HepG2 (cell line): ENCODE measurements around the gene POU6F2. TPM values are rescaled to one million over a fixed set of nuclear protein-coding genes. Genes with fewer than 3 reads are reported as not detected.
A peak's percentile ranks its signal among the peaks of the same experiment; 100 is the strongest.

Experiments used
- HMG20A ChIP-seq: IDR thresholded peaks from 2 replicates; pipeline ENCODE4 v1.6.1; 2016; ENCODE audit warnings: borderline replicate concordance
- HOMEZ ChIP-seq: IDR thresholded peaks from 2 replicates; pipeline ENCODE4 v1.6.1; 2016; ENCODE audit warnings: low read depth
- KDM3A ChIP-seq: IDR thresholded peaks from 2 replicates; pipeline ENCODE4 v1.6.1; 2018; ENCODE audit warnings: low read depth, missing compliant biosample characterization
- LCORL ChIP-seq, 2 experiments: fragments of 450-650 bp in 1 of 2; sonication (generic) in 1 of 2; formaldehyde crosslinking in 1 of 2; IDR thresholded peaks; 2 replicates each; pipeline versions ENCODE4 v1.5.0 to v1.6.1; 2017 to 2020; ENCODE audit warnings: antibody characterized with exemption in 1 of 2, missing genetic modification reagents in 1 of 2
- MED8 ChIP-seq: sonication (generic); formaldehyde crosslinking; IDR thresholded peaks from 2 replicates; pipeline ENCODE4 v1.8.1; 2023; ENCODE audit warnings: mild to moderate bottlenecking, missing genetic modification reagents; ENCODE audit not compliant: insufficient replicate concordance
- NR2C2 ChIP-seq: sonication (generic); formaldehyde crosslinking; IDR thresholded peaks from 2 replicates; pipeline ENCODE4 v1.4.0; 2020; ENCODE audit warnings: missing genetic modification reagents, mild to moderate bottlenecking, moderate library complexity, borderline replicate concordance
- NR2F1 ChIP-seq, 2 experiments: fragments of 450-650 bp in 1 of 2; formaldehyde crosslinking in 1 of 2; IDR thresholded peaks; 2 replicates each; pipeline versions ENCODE4 v1.5.0 to v1.6.1; 2016 to 2020; ENCODE audit warnings: mild to moderate bottlenecking in 1 of 2, missing compliant biosample characterization in 1 of 2, missing genetic modification reagents in 1 of 2, moderate library complexity in 1 of 2
- POGZ ChIP-seq: sonication (generic); formaldehyde crosslinking; IDR thresholded peaks from 2 replicates; pipeline ENCODE4 v1.4.0; 2020; ENCODE audit warnings: mild to moderate bottlenecking, missing genetic modification reagents
- REXO4 ChIP-seq: sonication (generic); formaldehyde crosslinking; IDR thresholded peaks from 2 replicates; pipeline ENCODE4 v1.8.0; 2022; ENCODE audit warnings: missing genetic modification reagents, mild to moderate bottlenecking, borderline replicate concordance
- RXRB ChIP-seq: IDR thresholded peaks from 2 replicates; pipeline ENCODE4 v1.6.1; 2016; ENCODE audit warnings: borderline replicate concordance, missing genetic modification reagents, missing compliant biosample characterization
- SOX6 ChIP-seq, 2 experiments: fragments of 450-650 bp in 1 of 2; sonication (generic) in 1 of 2; formaldehyde crosslinking in 1 of 2; IDR thresholded peaks; 2 replicates each; pipeline versions ENCODE4 v1.4.0 to v1.6.1; 2017 to 2020; ENCODE audit warnings: antibody characterized with exemption in 1 of 2, mild to moderate bottlenecking in 1 of 2, missing genetic modification reagents in 1 of 2
- XRCC5 ChIP-seq: fragments of 200-400 bp; formaldehyde crosslinking; optimal IDR thresholded peaks from 2 replicates; pipeline ENCODE3; 2017; ENCODE audit warnings: mild to moderate bottlenecking, low read length
- ZBTB49 ChIP-seq: sonication (generic); formaldehyde crosslinking; IDR thresholded peaks from 2 replicates; pipeline ENCODE4 v1.4.0; 2020; ENCODE audit warnings: missing genetic modification reagents, borderline replicate concordance
- ZNF564 ChIP-seq: sonication (generic); formaldehyde crosslinking; IDR thresholded peaks from 2 replicates; pipeline ENCODE4 v1.8.1; 2023; ENCODE audit warnings: mild to moderate bottlenecking, missing genetic modification reagents
- ZSCAN12 ChIP-seq: sonication (generic); formaldehyde crosslinking; IDR thresholded peaks from 2 replicates; pipeline ENCODE4 v1.9.0; 2021; ENCODE audit warnings: mild to moderate bottlenecking, missing genetic modification reagents
- polyA plus RNA-seq, 8 experiments: library from polyadenylated mRNA; depleted of rRNA in 3 of 8; stranded (reverse) in 7 of 8; unstranded in 1 of 8; fragments of >200 nt; fragmentation: Illumina TruSeq in 4 of 8; extraction: Trizol in 4 of 8; gene quantifications; 2 replicates each; pipeline versions ENCODE4 v1.2.1 to v1.2.3, GENCODE V29; 2011 to 2016; ENCODE audit warnings: low read depth in 4 of 8, missing spikeins in 1 of 8, mixed read lengths in 1 of 8; ENCODE audit not compliant: insufficient read depth in 1 of 8
- total RNA-seq, 5 experiments: library from RNA; depleted of rRNA; stranded (reverse); fragments of >200 nt; fragmentation: Illumina TruSeq; extraction: Trizol; gene quantifications; 2 replicates each; pipeline ENCODE4 v1.2.3, GENCODE V29; 2016; ENCODE audit warnings: low read depth in 1 of 5
- TF ChIP-seq, protein P1 (sequence below): sonication (generic); formaldehyde crosslinking; IDR thresholded peaks from 2 replicates; pipeline ENCODE4 v1.4.0; 2020; ENCODE audit warnings: missing genetic modification reagents
- TF ChIP-seq, protein P2 (sequence below): sonication (generic); formaldehyde crosslinking; IDR thresholded peaks from 2 replicates; pipeline ENCODE4 v1.8.0; 2022; ENCODE audit warnings: mild to moderate bottlenecking, missing genetic modification reagents, moderate library complexity
- TF ChIP-seq, protein P3 (sequence below): sonication (generic); formaldehyde crosslinking; IDR thresholded peaks from 2 replicates; pipeline ENCODE4 v1.4.0; 2020; ENCODE audit warnings: mild to moderate bottlenecking, missing genetic modification reagents

The POU6F2 gene
- total and polyA plus RNA-seq, 2 of the 13 experiments (the other 11 are each of a cell fraction or from before 2014, with no cell fraction given) = not detected

- TF ChIP-seq NR2F1 (CRISPR knock-in tag; IDR thresholded peaks at IDR 0.05) (peak; percentile 88 to 92), SOX6 (IDR thresholded peaks at IDR 0.05) (no peak), SOX6 (CRISPR knock-in tag; IDR thresholded peaks at IDR 0.05) (peak; percentile 33; the same call in 1 of the 2 replicates), RXRB (CRISPR knock-in tag) (0 out of 2 replicates have a peak, but pooled peaks have one; percentile 29), HMG20A (CRISPR knock-in tag) (peak; percentile 26; the same call in 1 of the 2 replicates), ZSCAN12 (CRISPR knock-in tag) (no peak), MED8 (CRISPR knock-in tag) (no peak), ZNF564 (CRISPR knock-in tag) (no peak), HOMEZ (0 out of 2 replicates have a peak, but pooled peaks have one; percentile 22), ZBTB49 (no peak), POGZ (peak; percentile 34; the same call in 1 of the 2 replicates), XRCC5 (peak; percentile 38), LCORL (IDR thresholded peaks at IDR 0.05) (no peak), LCORL (CRISPR knock-in tag; IDR thresholded peaks at IDR 0.05) (peak; percentile 55; the same call in 1 of the 2 replicates), NR2C2 (peak; percentile 78), REXO4 (CRISPR knock-in tag) (no peak), KDM3A (CRISPR knock-in tag) (no peak)
- TF ChIP-seq, protein P1, sequence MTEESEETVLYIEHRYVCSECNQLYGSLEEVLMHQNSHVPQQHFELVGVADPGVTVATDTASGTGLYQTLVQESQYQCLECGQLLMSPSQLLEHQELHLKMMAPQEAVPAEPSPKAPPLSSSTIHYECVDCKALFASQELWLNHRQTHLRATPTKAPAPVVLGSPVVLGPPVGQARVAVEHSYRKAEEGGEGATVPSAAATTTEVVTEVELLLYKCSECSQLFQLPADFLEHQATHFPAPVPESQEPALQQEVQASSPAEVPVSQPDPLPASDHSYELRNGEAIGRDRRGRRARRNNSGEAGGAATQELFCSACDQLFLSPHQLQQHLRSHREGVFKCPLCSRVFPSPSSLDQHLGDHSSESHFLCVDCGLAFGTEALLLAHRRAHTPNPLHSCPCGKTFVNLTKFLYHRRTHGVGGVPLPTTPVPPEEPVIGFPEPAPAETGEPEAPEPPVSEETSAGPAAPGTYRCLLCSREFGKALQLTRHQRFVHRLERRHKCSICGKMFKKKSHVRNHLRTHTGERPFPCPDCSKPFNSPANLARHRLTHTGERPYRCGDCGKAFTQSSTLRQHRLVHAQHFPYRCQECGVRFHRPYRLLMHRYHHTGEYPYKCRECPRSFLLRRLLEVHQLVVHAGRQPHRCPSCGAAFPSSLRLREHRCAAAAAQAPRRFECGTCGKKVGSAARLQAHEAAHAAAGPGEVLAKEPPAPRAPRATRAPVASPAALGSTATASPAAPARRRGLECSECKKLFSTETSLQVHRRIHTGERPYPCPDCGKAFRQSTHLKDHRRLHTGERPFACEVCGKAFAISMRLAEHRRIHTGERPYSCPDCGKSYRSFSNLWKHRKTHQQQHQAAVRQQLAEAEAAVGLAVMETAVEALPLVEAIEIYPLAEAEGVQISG (CRISPR knock-in tag) = 0 out of 2 replicates have a peak, but pooled peaks have one; percentile 25
- TF ChIP-seq, protein P2, sequence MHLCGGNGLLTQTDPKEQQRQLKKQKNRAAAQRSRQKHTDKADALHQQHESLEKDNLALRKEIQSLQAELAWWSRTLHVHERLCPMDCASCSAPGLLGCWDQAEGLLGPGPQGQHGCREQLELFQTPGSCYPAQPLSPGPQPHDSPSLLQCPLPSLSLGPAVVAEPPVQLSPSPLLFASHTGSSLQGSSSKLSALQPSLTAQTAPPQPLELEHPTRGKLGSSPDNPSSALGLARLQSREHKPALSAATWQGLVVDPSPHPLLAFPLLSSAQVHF (CRISPR knock-in tag) = no peak
- TF ChIP-seq, protein P3, sequence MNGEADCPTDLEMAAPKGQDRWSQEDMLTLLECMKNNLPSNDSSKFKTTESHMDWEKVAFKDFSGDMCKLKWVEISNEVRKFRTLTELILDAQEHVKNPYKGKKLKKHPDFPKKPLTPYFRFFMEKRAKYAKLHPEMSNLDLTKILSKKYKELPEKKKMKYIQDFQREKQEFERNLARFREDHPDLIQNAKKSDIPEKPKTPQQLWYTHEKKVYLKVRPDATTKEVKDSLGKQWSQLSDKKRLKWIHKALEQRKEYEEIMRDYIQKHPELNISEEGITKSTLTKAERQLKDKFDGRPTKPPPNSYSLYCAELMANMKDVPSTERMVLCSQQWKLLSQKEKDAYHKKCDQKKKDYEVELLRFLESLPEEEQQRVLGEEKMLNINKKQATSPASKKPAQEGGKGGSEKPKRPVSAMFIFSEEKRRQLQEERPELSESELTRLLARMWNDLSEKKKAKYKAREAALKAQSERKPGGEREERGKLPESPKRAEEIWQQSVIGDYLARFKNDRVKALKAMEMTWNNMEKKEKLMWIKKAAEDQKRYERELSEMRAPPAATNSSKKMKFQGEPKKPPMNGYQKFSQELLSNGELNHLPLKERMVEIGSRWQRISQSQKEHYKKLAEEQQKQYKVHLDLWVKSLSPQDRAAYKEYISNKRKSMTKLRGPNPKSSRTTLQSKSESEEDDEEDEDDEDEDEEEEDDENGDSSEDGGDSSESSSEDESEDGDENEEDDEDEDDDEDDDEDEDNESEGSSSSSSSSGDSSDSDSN (CRISPR knock-in tag) = no peak
Measured at GRCh38 chr7:39406467-39406866, 428.8 kb downstream of the POU6F2 start (continued).
